Immature natural killer cell (primary cell): ENCODE results near the gene GMCL1. TPM values are rescaled to one million over a fixed set of nuclear protein-coding genes. Genes with fewer than 3 reads are reported as not detected.

Experiments used
- DNase-seq, 3 donors: peaks; one replicate each; pipeline ENCODE4 v3.0.0; 2022; ENCODE audit warnings: mixed read lengths in 1 of 3
- H3K27ac Mint-ChIP-seq, 6 donors: one replicate each; pipeline ENCODE4 v1.8.0; 2020; ENCODE audit warnings: mixed read lengths in 6 of 6, mild to moderate bottlenecking in 5 of 6, inconsistent platforms in 4 of 6, moderate library complexity in 3 of 6
- H3K27me3 Mint-ChIP-seq, 3 donors: one replicate each; pipeline ENCODE4 v1.8.0; 2020 to 2021; ENCODE audit warnings: low read depth in 3 of 3, mild to moderate bottlenecking in 3 of 3, mixed read lengths in 3 of 3, moderate library complexity in 3 of 3, inconsistent platforms in 1 of 3
- H3K36me3 Mint-ChIP-seq, 3 donors: one replicate each; pipeline ENCODE4 v1.8.0; 2020; ENCODE audit warnings: mixed read lengths in 3 of 3, inconsistent platforms in 2 of 3, mild to moderate bottlenecking in 2 of 3
- H3K4me1 Mint-ChIP-seq, 2 donors: one replicate each; pipeline ENCODE4 v1.8.0; 2020; ENCODE audit warnings: inconsistent platforms in 2 of 2, mild to moderate bottlenecking in 2 of 2, mixed read lengths in 2 of 2, moderate library complexity in 1 of 2
- H3K4me3 Mint-ChIP-seq, 5 donors: one replicate each; pipeline ENCODE4 v1.8.0; 2020; ENCODE audit warnings: mild to moderate bottlenecking in 5 of 5, mixed read lengths in 5 of 5, inconsistent platforms in 3 of 5, moderate library complexity in 3 of 5
- H3K9me3 Mint-ChIP-seq, 6 donors: one replicate each; pipeline ENCODE4 v1.8.0; 2020; ENCODE audit warnings: mild to moderate bottlenecking in 6 of 6, mixed read lengths in 6 of 6, inconsistent platforms in 4 of 6, moderate library complexity in 3 of 6
- polyA plus RNA-seq, 3 donors: library from polyadenylated mRNA; unstranded; fragments of 300-500 nt; fragmentation: Illumina TruSeq; gene quantifications; one replicate each; pipeline ENCODE4 v1.2.3, GENCODE V29; 2021

GMCL1 gene
- 10 to 100 TPM; 38.4 to 52.9 (median 38.9) TPM for polyA plus RNA-seq

GRCh38 chr2:69829256-69830044, at the start of gene GMCL1:
Gene GMCL1, plus strand, starts transcription at chr2:69829660. Its CDS starts 233 bp downstream, at chr2:69829893.
- peak within 1 kb of the TSS; percentile 82 to 97 (median 96) for H3K27ac Mint-ChIP-seq
- no peaks in the 10 kb centered on the region for H3K9me3 Mint-ChIP-seq
- H3K4me3 Mint-ChIP-seq, result peak within 1 kb of the TSS; percentile 89 to 95 (median 93)
- peaks cover 46 to 54% of the 10 kb centered on the region in 2 donors for H3K4me1 Mint-ChIP-seq
- H3K36me3 Mint-ChIP-seq, result no peaks in the 10 kb centered on the region
- H3K27me3 Mint-ChIP-seq, result peaks cover 8 to 16% (median 8%) of the 10 kb centered on the region in 3 donors
- DNase-seq, result peak; percentile 100

GRCh38 chr2:69780921-69781320, 48.5 kb upstream of the GMCL1 start:
- Mint-ChIP-seq H3K4me3 (no peak overlapping the region), H3K27ac (peak overlapping the region in 2 of 6 donors; percentile 6 to 40), H3K36me3 (peaks cover 0 to 14% (median 9%) of the 10 kb centered on the region in 3 donors), H3K9me3 (no peaks in the 10 kb centered on the region), H3K27me3 (peaks cover 0 to 3% (median 0%) of the 10 kb centered on the region in 3 donors), H3K4me1 (peaks cover 16 to 36% of the 10 kb centered on the region in 2 donors)
- DNase-seq, result no peak

- peaks cover 4 to 19% (median 9%) of the 10 kb centered on the region in 3 donors for H3K36me3 Mint-ChIP-seq
- peaks cover 11 to 29% of the 10 kb centered on the region in 2 donors for H3K4me1 Mint-ChIP-seq
- no peaks in the 10 kb centered on the region for H3K27me3 Mint-ChIP-seq
- no peaks in the 10 kb centered on the region for H3K9me3 Mint-ChIP-seq
- H3K27ac Mint-ChIP-seq, result peak overlapping the region in 4 of 6 donors; percentile 27 to 55 (median 37)
- no peak overlapping the region for H3K4me3 Mint-ChIP-seq
- DNase-seq, result no peak
Observed at GRCh38 chr2:69781321-69782248, 47.9 kb upstream of the GMCL1 start.

GRCh38 chr2:69784228-69784627, 45.2 kb upstream of the GMCL1 start:
- H3K4me1 Mint-ChIP-seq, result peaks cover 13 to 27% of the 10 kb centered on the region in 2 donors

GRCh38 chr2:69785358-69785757, 44.1 kb upstream of the GMCL1 start:
- Mint-ChIP-seq H3K4me1 (peaks cover 24 to 31% of the 10 kb centered on the region in 2 donors), H3K27me3 (no peaks in the 10 kb centered on the region), H3K27ac (no peak overlapping the region), H3K36me3 (peaks cover 14 to 36% (median 31%) of the 10 kb centered on the region in 3 donors), H3K4me3 (no peak overlapping the region), H3K9me3 (no peaks in the 10 kb centered on the region)
- no peak for DNase-seq

More at GRCh38 chr2:69784228-69784627, 45.2 kb upstream of the GMCL1 start:
- H3K27me3 Mint-ChIP-seq, result no peaks in the 10 kb centered on the region
- DNase-seq, result no peak
- H3K4me3 Mint-ChIP-seq, result no peak overlapping the region
- H3K9me3 Mint-ChIP-seq, result no peaks in the 10 kb centered on the region
- peaks cover 14 to 31% (median 25%) of the 10 kb centered on the region in 3 donors for H3K36me3 Mint-ChIP-seq
- H3K27ac Mint-ChIP-seq, result no peak overlapping the region

GRCh38 chr2:69786052-69786560, 43.4 kb upstream of the GMCL1 start:
- H3K9me3 Mint-ChIP-seq, result no peaks in the 10 kb centered on the region
- no peak overlapping the region for H3K27ac Mint-ChIP-seq
- H3K27me3 Mint-ChIP-seq, result no peaks in the 10 kb centered on the region
- H3K4me3 Mint-ChIP-seq, result no peak overlapping the region
- peaks cover 14 to 36% (median 31%) of the 10 kb centered on the region in 3 donors for H3K36me3 Mint-ChIP-seq
- peaks cover 24 to 35% of the 10 kb centered on the region in 2 donors for H3K4me1 Mint-ChIP-seq
- no peak for DNase-seq

GRCh38 chr2:69789175-69789721, 40.2 kb upstream of the GMCL1 start:
- peak overlapping the region in 5 of 6 donors; percentile 52 to 92 (median 85) for H3K27ac Mint-ChIP-seq
- H3K27me3 Mint-ChIP-seq, result no peaks in the 10 kb centered on the region
- no peaks in the 10 kb centered on the region for H3K9me3 Mint-ChIP-seq
- H3K36me3 Mint-ChIP-seq, result peaks cover 14 to 28% (median 27%) of the 10 kb centered on the region in 3 donors
- peak overlapping the region in 1 of 5 donors; percentile 46 for H3K4me3 Mint-ChIP-seq
- DNase-seq, result no peak
- peaks cover 21 to 25% of the 10 kb centered on the region in 2 donors for H3K4me1 Mint-ChIP-seq

GRCh38 chr2:69789772-69790600, 39.5 kb upstream of the GMCL1 start:
- Mint-ChIP-seq H3K36me3 (peaks cover 14 to 27% (median 25%) of the 10 kb centered on the region in 3 donors), H3K27ac (peak overlapping the region; percentile 58 to 92 (median 84)), H3K4me3 (peak overlapping the region; percentile 62 to 90 (median 78)), H3K4me1 (peaks cover 21 to 25% of the 10 kb centered on the region in 2 donors), H3K9me3 (no peaks in the 10 kb centered on the region), H3K27me3 (peaks cover 0 to 1% (median 0%) of the 10 kb centered on the region in 3 donors)
- DNase-seq, result peak in 2 of 3 donors; percentile 15 to 20

- Mint-ChIP-seq H3K9me3 (no peaks in the 10 kb centered on the region), H3K27ac (peak overlapping the region in 2 of 6 donors; percentile 85 to 87), H3K27me3 (peaks cover 0 to 1% (median 0%) of the 10 kb centered on the region in 3 donors), H3K36me3 (peaks cover 14 to 27% (median 23%) of the 10 kb centered on the region in 3 donors), H3K4me3 (peak overlapping the region in 2 of 5 donors; percentile 66 to 90), H3K4me1 (peaks cover 21 to 25% of the 10 kb centered on the region in 2 donors)
- DNase-seq, result no peak
Observed at GRCh38 chr2:69790601-69790959, 38.9 kb upstream of the GMCL1 start.

GRCh38 chr2:69791045-69791444, 38.4 kb upstream of the GMCL1 start:
- H3K4me1 Mint-ChIP-seq, result peaks cover 21 to 25% of the 10 kb centered on the region in 2 donors
- no peak for DNase-seq
- H3K9me3 Mint-ChIP-seq, result no peaks in the 10 kb centered on the region
- H3K27ac Mint-ChIP-seq, result no peak overlapping the region
- H3K27me3 Mint-ChIP-seq, result peaks cover 0 to 1% (median 0%) of the 10 kb centered on the region in 3 donors
- peaks cover 14 to 27% (median 18%) of the 10 kb centered on the region in 3 donors for H3K36me3 Mint-ChIP-seq
- H3K4me3 Mint-ChIP-seq, result no peak overlapping the region

GRCh38 chr2:69796174-69796573, 33.3 kb upstream of the GMCL1 start:
- peak overlapping the region in 1 of 6 donors; percentile 69 for H3K27ac Mint-ChIP-seq
- H3K9me3 Mint-ChIP-seq, result no peaks in the 10 kb centered on the region
- peaks cover 0 to 2% (median 1%) of the 10 kb centered on the region in 3 donors for H3K27me3 Mint-ChIP-seq
- no peak overlapping the region for H3K4me3 Mint-ChIP-seq
- H3K36me3 Mint-ChIP-seq, result peaks cover 0 to 5% (median 3%) of the 10 kb centered on the region in 3 donors
- no peak for DNase-seq
- peaks cover 29 to 33% of the 10 kb centered on the region in 2 donors for H3K4me1 Mint-ChIP-seq

- Mint-ChIP-seq H3K36me3 (peaks cover 3 to 10% (median 8%) of the 10 kb centered on the region in 3 donors), H3K4me1 (peaks cover 33 to 39% of the 10 kb centered on the region in 2 donors), H3K27ac (peak overlapping the region in 2 of 6 donors; percentile 36 to 81), H3K4me3 (peak overlapping the region in 2 of 5 donors; percentile 2 to 39), H3K27me3 (peaks cover 0 to 2% (median 1%) of the 10 kb centered on the region in 3 donors), H3K9me3 (no peaks in the 10 kb centered on the region)
- no peak for DNase-seq
Observed at GRCh38 chr2:69797235-69797634, 32.2 kb upstream of the GMCL1 start.
